GM21515 (cell line): ENCODE results near the gene IFT81.
"Not testable (repeated sequence)": the region's sequence is repeated elsewhere in the genome, so short reads cannot be mapped to it uniquely, and the experiment has no call there.

Experiments
- ATAC-seq: cut with Tn5 transposase; IDR thresholded peaks from one replicate; pipeline ENCODE4 v1.9.1; 2021; ENCODE audit not compliant: unreplicated experiment

The IFT81 gene

GRCh38 chr12:110201995-110202394 is 77.8 kb downstream of the IFT81 start:
- ATAC-seq: no peak

GRCh38 chr12:110203546-110203945 is 79.4 kb downstream of the IFT81 start:
- ATAC-seq: no peak

GRCh38 chr12:110205931-110206330 is 81.8 kb downstream of the IFT81 start:
- ATAC-seq: no peak

GRCh38 chr12:110211639-110212536 is 87.7 kb downstream of the IFT81 start:
- not testable (repeated sequence) for ATAC-seq

- no peak for ATAC-seq
These were observed 94.0 kb downstream of the IFT81 start for GRCh38 chr12:110217996-110218674.

GRCh38 chr12:110222027-110222426 is 97.9 kb downstream of the IFT81 start:
- no peak for ATAC-seq

GRCh38 chr12:110222433-110222832 is 98.3 kb downstream of the IFT81 start:
- no peak for ATAC-seq

GRCh38 chr12:110223777-110224378 is 99.7 kb downstream of the IFT81 start:
- no peak for ATAC-seq

- ATAC-seq: no peak
These were observed 100.5 kb downstream of the IFT81 start for GRCh38 chr12:110224379-110225304.

GRCh38 chr12:110227138-110227537 is 103.0 kb downstream of the IFT81 start:
- ATAC-seq: no peak

GRCh38 chr12:110228348-110228747 is 104.2 kb downstream of the IFT81 start:
- ATAC-seq: not testable (repeated sequence)

- no peak for ATAC-seq
These were observed 104.6 kb downstream of the IFT81 start for GRCh38 chr12:110228756-110229155.

- ATAC-seq: no peak
These were observed 105.3 kb downstream of the IFT81 start for GRCh38 chr12:110229409-110229808.

GRCh38 chr12:110230655-110231054 is 106.5 kb downstream of the IFT81 start:
- ATAC-seq: no peak

- no peak for ATAC-seq
These were observed 109.2 kb downstream of the IFT81 start for GRCh38 chr12:110233212-110233903.

GRCh38 chr12:110234331-110234751 is 110.2 kb downstream of the IFT81 start:
- no peak for ATAC-seq

- no peak for ATAC-seq
These were observed 110.6 kb downstream of the IFT81 start for GRCh38 chr12:110234755-110235154.

GRCh38 chr12:110235383-110235782 is 111.2 kb downstream of the IFT81 start:
- ATAC-seq: no peak

- no peak for ATAC-seq
These were observed 119.1 kb downstream of the IFT81 start for GRCh38 chr12:110243227-110243626.

GRCh38 chr12:110244372-110244771 is 120.2 kb downstream of the IFT81 start:
- no peak for ATAC-seq
